Endothelial cell of umbilical vein (primary cell): ENCODE measurements around the gene CENPP. TPM values are rescaled to one million over a fixed set of nuclear protein-coding genes. Genes with fewer than 3 reads are reported as not detected.
A peak's percentile ranks its signal among the peaks of the same experiment; 100 is the strongest.

Source experiments
- BruUV-seq: library from RNA; stranded (reverse); fragments of 400-500 nt; replicated peaks from 2 replicates; lab custom pipeline; 2021; lab: Mats Ljungman, UMichigan
- CTCF ChIA-PET: fragments of 300-600, 350-600 bp; sonication (Branson Sonifier 250); formaldehyde crosslinking; loops from one replicate; lab custom pipeline; 2021; ENCODE audit warnings: antibody characterized with exemption, inconsistent platforms; lab: Charles Lee
- POLR2A ChIA-PET: fragments of 300-600, 350-600 bp; sonication (Branson Sonifier 250); formaldehyde crosslinking; loops from one replicate; lab custom pipeline; 2021; ENCODE audit warnings: antibody characterized with exemption, inconsistent platforms; lab: Charles Lee
- DNase-seq: peaks from one replicate; pipeline ENCODE4 v3.0.0-alpha.2; 2011; ENCODE audit warnings: low read depth, low spot score
- FAIRE-seq: peaks from 2 replicates; lab custom pipeline; 2011; peaks lifted over from hg19 to GRCh38; lab: Jason Lieb, UNC
- H2AFZ ChIP-seq: 2 replicates; pipeline ENCODE4 v1.6.0; 2012; ENCODE audit warnings: low read depth, low read length, control low read depth, inconsistent platforms
- H3K27ac ChIP-seq: 2 replicates; pipeline ENCODE4 v1.5.1; 2011; ENCODE audit warnings: low read depth, mild to moderate bottlenecking, control low read depth, low read length, moderate library complexity; ENCODE audit not compliant: insufficient read depth
- H3K27me3 ChIP-seq, 2 experiments: 2 replicates each; pipeline versions ENCODE4 v1.6.0 to v1.6.1; 2011; ENCODE audit warnings: low read length in 2 of 2, mixed read lengths in 1 of 2; ENCODE audit not compliant: control insufficient read depth in 2 of 2, insufficient read depth in 2 of 2
- H3K36me3 ChIP-seq, 2 experiments: 2 replicates in 1 of 2; 3 replicates in 1 of 2; pipeline ENCODE4 v1.5.1; 2011; ENCODE audit warnings: low read length in 2 of 2, mild to moderate bottlenecking in 1 of 2, moderate library complexity in 1 of 2; ENCODE audit not compliant: control insufficient read depth in 2 of 2, insufficient read depth in 2 of 2; ENCODE audit errors: extremely low read depth in 1 of 2
- H3K4me1 ChIP-seq: 3 replicates; pipeline ENCODE4 v1.5.1; 2011; ENCODE audit warnings: mild to moderate bottlenecking, low read length; ENCODE audit not compliant: control insufficient read depth, insufficient read depth; ENCODE audit errors: extremely low read depth
- H3K4me2 ChIP-seq: 2 replicates; pipeline ENCODE4 v1.6.1; 2011; ENCODE audit warnings: low read length, control low read depth, mixed read lengths; ENCODE audit not compliant: insufficient read depth
- H3K4me3 ChIP-seq, 3 experiments: fragments of 200-600 bp in 1 of 3; sonication (generic), shearing (Covaris generic) in 1 of 3; replicated peaks in 1 of 3; 2 replicates each; pipeline ENCODE4 v1.5.1; 2011 to 2016; ENCODE audit warnings: control low read depth in 3 of 3, low read length in 3 of 3, mild to moderate bottlenecking in 2 of 3, inconsistent platforms in 1 of 3, low read depth in 1 of 3, moderate library complexity in 1 of 3; ENCODE audit not compliant: insufficient read depth in 1 of 3
- H3K79me2 ChIP-seq: 2 replicates; pipeline ENCODE4 v1.6.0; 2012; ENCODE audit warnings: low read length, inconsistent platforms; ENCODE audit not compliant: control insufficient read depth, insufficient read depth
- H3K9ac ChIP-seq: replicated peaks from 2 replicates; pipeline ENCODE3; 2011; ENCODE audit warnings: low read length, control low read depth; ENCODE audit not compliant: insufficient read depth; ENCODE audit errors: extremely low read depth
- H3K9me1 ChIP-seq: replicated peaks from 3 replicates; pipeline ENCODE4 v1.6.0; 2011; ENCODE audit warnings: mild to moderate bottlenecking, low read length; ENCODE audit not compliant: control insufficient read depth, insufficient read depth; ENCODE audit errors: extremely low read depth
- H3K9me3 ChIP-seq: replicated peaks from 2 replicates; pipeline ENCODE4 v1.5.1; 2012; ENCODE audit warnings: low read length, inconsistent platforms; ENCODE audit not compliant: control insufficient read depth, insufficient read depth
- H4K20me1 ChIP-seq: replicated peaks from 2 replicates; pipeline ENCODE3; 2011; ENCODE audit warnings: mild to moderate bottlenecking, low read length; ENCODE audit not compliant: control insufficient read depth, insufficient read depth; ENCODE audit errors: extremely low read depth
- CTCF ChIP-seq, 2 donors: IDR thresholded peaks; 1 replicate in 1 of 2; 2 replicates in 1 of 2; pipeline ENCODE4 v1.5.1; 2011; ENCODE audit warnings: low read length in 2 of 2, mild to moderate bottlenecking in 2 of 2, moderate library complexity in 2 of 2, control low read depth in 1 of 2, inconsistent platforms in 1 of 2, low read depth in 1 of 2; ENCODE audit not compliant: insufficient read depth in 1 of 2; ENCODE audit errors: extremely low read depth in 1 of 2
- EZH2 ChIP-seq: IDR thresholded peaks from 2 replicates; pipeline ENCODE4 v1.6.1; 2012; ENCODE audit warnings: borderline replicate concordance, low read depth, mild to moderate bottlenecking, moderate library complexity, low read length, inconsistent platforms; ENCODE audit not compliant: severe bottlenecking
- FOS ChIP-seq: IDR thresholded peaks from 2 replicates; pipeline ENCODE4 v1.6.1; 2011; ENCODE audit warnings: mild to moderate bottlenecking, low read length, moderate library complexity, borderline replicate concordance; ENCODE audit not compliant: insufficient read depth
- GATA2 ChIP-seq: IDR thresholded peaks from 2 replicates; pipeline ENCODE4 v1.7.0; 2011; ENCODE audit warnings: low read depth, mild to moderate bottlenecking, moderate library complexity, mixed read lengths, low read length; ENCODE audit not compliant: insufficient read length, insufficient read depth
- MYC ChIP-seq: IDR thresholded peaks from one replicate; pipeline ENCODE4 v1.6.1; 2011; ENCODE audit warnings: mild to moderate bottlenecking, low read depth, low read length
- POLR2A ChIP-seq: IDR thresholded peaks from 2 replicates; pipeline ENCODE4 v1.6.1; 2012; ENCODE audit warnings: low read depth, mild to moderate bottlenecking, control low read depth, low read length
- dilution Hi-C: fragments of 300-500 bp; cut with MboI; formaldehyde crosslinking; loops from one replicate; pipeline ENCODE4 v1.15.0; 2019; ENCODE audit warnings: low sequenced_read_pairs; ENCODE audit not compliant: extremely low pct_ligation_motif_present
- intact Hi-C: fragments of 100-400 bp; cut with micrococcal nuclease; formaldehyde crosslinking; loops from one replicate; pipeline ENCODE4 v1.10.0; 2022
- polyA plus RNA-seq, 4 experiments: library from polyadenylated mRNA; depleted of rRNA in 3 of 4; stranded (reverse) in 3 of 4; unstranded in 1 of 4; fragments of >200 nt; gene quantifications; 2 replicates each; pipeline versions ENCODE4 v1.2.1 to v1.2.3, GENCODE V29; 2011 to 2012; ENCODE audit warnings: missing spikeins in 1 of 4
- total RNA-seq: library from RNA; stranded (reverse); gene quantifications from 2 replicates; pipeline ENCODE4 v1.2.3, GENCODE V29; 2021

CENPP gene
- total and polyA plus RNA-seq, 2 donors (not counting 3 experiments of a cell fraction or from before 2014, with no cell fraction given) = 1.2 to 12.0 TPM

GRCh38 chr9:92504881-92505280, 179.1 kb downstream of the CENPP start:
- TF ChIP-seq GATA2 = no peak
- TF ChIP-seq MYC = no peak
- no peak for TF ChIP-seq EZH2
- TF ChIP-seq CTCF (IDR thresholded peaks at IDR 0.05; ENCODE audit: extremely low read depth in 1 of 2, insufficient read depth in 1 of 2, low read depth in 1 of 2, low read length in 2 of 2) = no peak
- no peak for TF ChIP-seq FOS
- no peak for TF ChIP-seq POLR2A
- FAIRE-seq = peak; percentile 37
- BruUV-seq = no TSS peak
- Histone ChIP-seq H3K79me2 (no peaks in the 10 kb centered on the region), H3K27ac (no peak overlapping the region), H2AFZ (no peak overlapping the region), H3K36me3 (no peaks in the 10 kb centered on the region), H3K9ac (no peak overlapping the region), H4K20me1 (no peaks in the 10 kb centered on the region), H3K9me1 (no peaks in the 10 kb centered on the region), H3K4me1 (no peaks in the 10 kb centered on the region), H3K4me3 (no peak overlapping the region), H3K27me3 (no peaks in the 10 kb centered on the region), H3K9me3 (no peaks in the 10 kb centered on the region), H3K4me2 (no peak overlapping the region)
- CTCF ChIA-PET = no interaction called here
- intact Hi-C loops = no loop called here
- dilution Hi-C loops = no loop called here
- POLR2A ChIA-PET = no interaction called here
- no peak for DNase-seq
